Neural cell (in vitro differentiated cells): Measurements from ENCODE around the gene JDP2.

Experiments used
- EZH2 ChIP-seq: fragments of 200-600, 300-800 bp; shearing (Covaris generic), sonication (generic); IDR thresholded peaks from 2 replicates; pipeline ENCODE4 v1.6.1; 2014; ENCODE audit warnings: antibody characterized with exemption, low read length, borderline replicate concordance, mild to moderate bottlenecking; ENCODE audit not compliant: insufficient read depth, poor library complexity, severe bottlenecking
- TAF1 ChIP-seq: IDR thresholded peaks from 2 replicates; pipeline ENCODE4 v1.6.1; 2012; ENCODE audit warnings: low read depth
- TF ChIP-seq, protein P1 (sequence below): fragments of 450-650 bp; IDR thresholded peaks from 2 replicates; pipeline ENCODE4 v1.5.1; 2014; ENCODE audit warnings: antibody characterized with exemption, mild to moderate bottlenecking, moderate library complexity; ENCODE audit not compliant: poor library complexity, severe bottlenecking

- TF ChIP-seq, protein P1, sequence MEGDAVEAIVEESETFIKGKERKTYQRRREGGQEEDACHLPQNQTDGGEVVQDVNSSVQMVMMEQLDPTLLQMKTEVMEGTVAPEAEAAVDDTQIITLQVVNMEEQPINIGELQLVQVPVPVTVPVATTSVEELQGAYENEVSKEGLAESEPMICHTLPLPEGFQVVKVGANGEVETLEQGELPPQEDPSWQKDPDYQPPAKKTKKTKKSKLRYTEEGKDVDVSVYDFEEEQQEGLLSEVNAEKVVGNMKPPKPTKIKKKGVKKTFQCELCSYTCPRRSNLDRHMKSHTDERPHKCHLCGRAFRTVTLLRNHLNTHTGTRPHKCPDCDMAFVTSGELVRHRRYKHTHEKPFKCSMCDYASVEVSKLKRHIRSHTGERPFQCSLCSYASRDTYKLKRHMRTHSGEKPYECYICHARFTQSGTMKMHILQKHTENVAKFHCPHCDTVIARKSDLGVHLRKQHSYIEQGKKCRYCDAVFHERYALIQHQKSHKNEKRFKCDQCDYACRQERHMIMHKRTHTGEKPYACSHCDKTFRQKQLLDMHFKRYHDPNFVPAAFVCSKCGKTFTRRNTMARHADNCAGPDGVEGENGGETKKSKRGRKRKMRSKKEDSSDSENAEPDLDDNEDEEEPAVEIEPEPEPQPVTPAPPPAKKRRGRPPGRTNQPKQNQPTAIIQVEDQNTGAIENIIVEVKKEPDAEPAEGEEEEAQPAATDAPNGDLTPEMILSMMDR = no peak
- no peak for TF ChIP-seq EZH2
- no peak for TF ChIP-seq TAF1
These were observed 29.9 kb downstream of the JDP2 start for GRCh38 chr14:75457648-75458165.
